ENCODE measurements around the gene SOD1. TPM values are rescaled to one million over a fixed set of nuclear protein-coding genes. Genes with fewer than 3 reads are reported as not detected.
"Not testable (repeated sequence)": the region's sequence is repeated elsewhere in the genome, so short reads cannot be mapped to it uniquely, and the experiment has no call there.

The SOD1 gene
- total RNA-seq (2014; rRNA removed; shearing (Covaris generic); ENCODE audit: low replicate concordance) = 352 and 381 TPM in 2 replicates

DNA sequence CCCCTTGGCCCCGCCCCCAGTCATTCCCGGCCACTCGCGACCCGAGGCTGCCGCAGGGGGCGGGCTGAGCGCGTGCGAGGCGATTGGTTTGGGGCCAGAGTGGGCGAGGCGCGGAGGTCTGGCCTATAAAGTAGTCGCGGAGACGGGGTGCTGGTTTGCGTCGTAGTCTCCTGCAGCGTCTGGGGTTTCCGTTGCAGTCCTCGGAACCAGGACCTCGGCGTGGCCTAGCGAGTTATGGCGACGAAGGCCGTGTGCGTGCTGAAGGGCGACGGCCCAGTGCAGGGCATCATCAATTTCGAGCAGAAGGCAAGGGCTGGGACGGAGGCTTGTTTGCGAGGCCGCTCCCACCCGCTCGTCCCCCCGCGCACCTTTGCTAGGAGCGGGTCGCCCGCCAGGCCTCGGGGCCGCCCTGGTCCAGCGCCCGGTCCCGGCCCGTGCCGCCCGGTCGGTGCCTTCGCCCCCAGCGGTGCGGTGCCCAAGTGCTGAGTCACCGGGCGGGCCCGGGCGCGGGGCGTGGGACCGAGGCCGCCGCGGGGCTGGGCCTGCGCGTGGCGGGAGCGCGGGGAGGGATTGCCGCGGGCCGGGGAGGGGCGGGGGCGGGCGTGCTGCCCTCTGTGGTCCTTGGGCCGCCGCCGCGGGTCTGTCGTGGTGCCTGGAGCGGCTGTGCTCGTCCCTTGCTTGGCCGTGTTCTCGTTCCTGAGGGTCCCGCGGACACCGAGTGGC, at the start of gene SOD1:
TSS of gene SOD1 (plus strand) at position 158 of the 723 bp plus-strand sequence. CDS start at position 235, 77 bp downstream.
- Histone ChIP-seq H3K4me3 (peak within 1 kb of the TSS; percentile 71), H3K9me3 (no peaks in the 10 kb centered on the region), H3K27me3 (no peaks in the 10 kb centered on the region), H3K36me3 (peaks cover 39% of the 10 kb centered on the region)
- DNase-seq = peak; percentile 94

DNA sequence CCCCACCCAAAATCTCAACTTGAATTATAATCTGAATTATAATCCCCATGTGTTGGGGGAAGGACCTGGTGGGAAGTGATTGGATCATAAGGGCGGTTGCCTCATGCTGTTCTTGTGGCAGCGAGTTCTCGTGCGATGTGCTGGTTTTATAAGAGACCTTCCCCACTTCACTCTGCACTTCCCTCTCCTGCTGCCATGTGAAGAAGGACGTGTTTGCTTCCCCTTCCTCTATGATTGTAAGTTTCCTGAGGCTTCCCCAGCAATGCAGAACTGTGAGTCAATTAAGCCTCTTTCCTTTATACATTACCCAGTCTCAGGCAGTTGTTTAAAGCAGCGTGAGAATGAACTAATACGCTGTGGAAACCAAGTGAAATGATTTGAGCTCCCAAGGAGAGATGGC, 48.0 kb upstream of the SOD1 start:
- Histone ChIP-seq H3K9me3 (no peaks in the 10 kb centered on the region), H3K27me3 (no peaks in the 10 kb centered on the region), H3K4me3 (no peak overlapping the region), H3K36me3 (no peaks in the 10 kb centered on the region)
- no peak for DNase-seq

DNA sequence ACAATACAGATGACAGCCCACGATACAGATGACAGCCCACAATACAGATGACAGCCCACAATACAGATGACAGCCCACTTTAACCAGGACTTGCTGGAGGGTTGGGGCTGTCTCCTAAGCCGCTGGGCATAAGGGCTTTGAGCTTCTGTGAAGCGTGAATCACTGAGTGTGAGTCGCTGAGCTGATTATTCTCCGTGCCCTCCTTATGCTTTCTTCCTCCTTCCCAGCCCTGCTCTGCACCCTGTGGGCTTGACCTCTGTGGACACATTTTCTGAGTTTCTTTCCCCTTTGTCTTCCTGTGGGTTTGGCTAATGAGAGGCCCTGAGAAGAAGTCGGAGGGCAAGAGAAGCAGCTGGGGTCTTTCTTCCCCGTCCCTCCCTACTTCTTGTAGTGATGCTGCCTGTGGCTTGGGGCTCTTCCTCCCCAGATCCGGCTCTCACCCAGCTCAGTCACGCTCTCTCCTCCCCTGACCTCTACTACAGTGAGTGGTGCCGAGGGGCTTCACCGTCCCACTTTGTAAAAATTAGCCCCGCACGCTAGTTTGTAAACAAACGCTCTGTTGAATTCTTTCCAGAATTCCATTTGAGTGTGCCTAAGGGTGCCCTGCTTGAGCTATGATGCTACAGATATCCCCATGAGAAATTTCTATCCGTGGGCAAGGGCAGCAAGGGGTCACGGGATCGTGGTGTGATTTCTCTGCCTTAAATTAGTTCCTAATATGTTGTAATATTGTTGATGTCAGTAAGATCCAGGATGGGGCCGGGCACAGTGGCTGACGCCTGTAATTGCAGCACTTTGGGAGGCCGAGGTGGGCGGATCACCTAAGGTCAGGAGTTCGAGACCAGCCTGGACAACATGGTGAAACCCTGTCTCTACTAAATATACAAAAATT, 46.4 kb upstream of the SOD1 start:
- Histone ChIP-seq H3K9me3 (no peaks in the 10 kb centered on the region), H3K4me3 (no peak overlapping the region), H3K36me3 (no peaks in the 10 kb centered on the region), H3K27me3 (no peaks in the 10 kb centered on the region)
- DNase-seq = peak; percentile 27

DNA sequence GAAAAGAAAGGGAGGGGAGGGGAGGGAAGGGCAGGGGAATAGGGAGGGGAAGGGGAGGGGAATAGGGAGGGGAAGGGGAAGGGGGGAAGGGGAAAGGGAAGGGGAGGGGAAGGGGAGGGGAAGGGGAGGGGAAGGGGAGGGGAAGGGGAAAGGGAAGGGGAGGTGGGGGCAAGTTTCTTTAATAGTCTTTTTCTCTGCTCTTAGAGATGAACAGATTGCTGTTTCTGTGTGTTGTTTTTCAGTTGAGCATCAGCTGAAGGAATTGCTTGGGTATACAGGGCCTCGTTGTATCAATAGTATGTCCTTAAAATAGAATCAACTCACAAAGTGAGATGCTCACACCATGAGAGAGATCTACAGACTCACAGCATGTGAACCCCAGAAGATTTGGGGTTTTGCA, 44.8 kb upstream of the SOD1 start:
- Histone ChIP-seq H3K4me3 (no peak overlapping the region), H3K9me3 (no peaks in the 10 kb centered on the region), H3K27me3 (no peaks in the 10 kb centered on the region), H3K36me3 (no peaks in the 10 kb centered on the region)
- no peak for DNase-seq

DNA sequence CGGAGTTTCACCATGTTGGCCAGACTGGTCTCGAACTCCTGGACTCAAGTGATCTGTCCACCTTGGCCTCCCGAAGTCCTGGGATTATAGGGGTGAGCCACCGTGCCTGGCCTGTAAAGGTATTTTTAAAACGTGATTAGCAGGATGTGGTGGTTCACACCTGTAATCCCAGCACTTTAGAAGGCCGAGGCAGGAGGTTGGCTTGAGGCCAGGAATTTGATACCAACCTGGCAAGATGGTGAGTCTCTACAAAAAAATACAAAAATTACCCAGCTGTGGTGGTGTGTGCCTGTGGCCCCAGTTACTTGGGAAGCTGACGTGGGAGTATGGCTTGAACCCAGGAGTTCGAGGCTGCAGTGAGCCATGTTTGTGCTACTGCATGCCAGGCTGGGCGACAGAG, 43.3 kb upstream of the SOD1 start:
- no peak for DNase-seq
- Histone ChIP-seq H3K9me3 (no peaks in the 10 kb centered on the region), H3K36me3 (no peaks in the 10 kb centered on the region), H3K4me3 (no peak overlapping the region), H3K27me3 (no peaks in the 10 kb centered on the region)

DNA sequence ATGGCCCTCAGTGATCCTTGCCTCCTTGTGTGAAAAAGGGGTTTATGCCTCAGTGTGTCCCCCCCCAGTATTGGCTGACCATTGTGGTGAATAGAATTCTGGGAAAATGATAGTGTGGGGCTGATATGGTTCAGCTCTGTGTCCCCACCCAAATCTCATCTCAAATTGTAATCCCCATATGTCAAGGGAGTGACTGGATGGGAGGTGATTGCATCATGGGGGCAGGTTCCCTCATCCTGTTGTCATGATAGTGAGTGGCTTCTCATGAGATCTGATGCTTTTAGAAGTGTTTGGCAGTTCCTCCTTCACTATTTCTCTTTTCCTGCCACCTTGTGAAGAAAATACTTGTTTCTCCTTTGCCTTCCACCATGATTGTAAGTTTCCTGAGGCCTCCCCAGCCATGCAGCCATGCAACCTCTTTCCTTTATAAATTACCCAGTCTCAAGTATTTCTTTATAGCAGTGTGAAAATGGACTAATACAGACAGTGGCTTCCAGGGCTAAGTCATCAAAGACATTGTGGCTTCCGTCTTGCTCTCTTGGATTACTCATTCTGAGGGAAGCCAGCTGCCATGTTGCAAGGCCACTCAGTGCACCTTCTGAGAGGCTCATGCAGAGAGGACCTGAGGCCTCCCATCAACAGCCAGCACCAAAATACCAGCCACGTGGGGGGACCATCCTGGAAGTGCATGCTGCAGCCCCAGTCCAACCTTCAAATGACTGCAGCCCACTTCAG, 40.6 kb upstream of the SOD1 start:
- Histone ChIP-seq H3K9me3 (no peaks in the 10 kb centered on the region), H3K36me3 (no peaks in the 10 kb centered on the region), H3K27me3 (no peaks in the 10 kb centered on the region), H3K4me3 (no peak overlapping the region)
- no peak for DNase-seq

DNA sequence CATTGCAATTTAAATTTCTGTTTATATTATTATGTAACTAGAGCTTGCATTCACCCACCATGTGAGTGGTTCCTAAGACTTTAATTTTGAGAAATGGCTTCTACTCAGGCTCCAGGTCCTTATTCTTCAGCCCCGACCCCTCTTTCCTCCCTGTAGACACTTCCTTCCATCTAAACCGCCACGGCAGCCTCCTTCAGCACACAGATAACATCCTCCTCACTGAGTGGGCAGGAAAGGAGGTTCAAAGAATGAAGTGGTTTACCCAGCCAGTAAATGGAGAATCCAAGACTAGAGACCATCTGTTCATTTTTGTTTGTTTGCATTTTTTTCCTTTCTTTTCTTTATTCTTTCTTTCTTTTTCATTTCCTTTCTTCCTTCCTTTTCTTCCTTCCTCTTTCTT, 37.1 kb upstream of the SOD1 start:
- DNase-seq = no peak
- H3K4me3 ChIP-seq = no peak overlapping the region
- H3K9me3 ChIP-seq = no peaks in the 10 kb centered on the region
- no peaks in the 10 kb centered on the region for H3K27me3 ChIP-seq
- H3K36me3 ChIP-seq = no peaks in the 10 kb centered on the region

DNA sequence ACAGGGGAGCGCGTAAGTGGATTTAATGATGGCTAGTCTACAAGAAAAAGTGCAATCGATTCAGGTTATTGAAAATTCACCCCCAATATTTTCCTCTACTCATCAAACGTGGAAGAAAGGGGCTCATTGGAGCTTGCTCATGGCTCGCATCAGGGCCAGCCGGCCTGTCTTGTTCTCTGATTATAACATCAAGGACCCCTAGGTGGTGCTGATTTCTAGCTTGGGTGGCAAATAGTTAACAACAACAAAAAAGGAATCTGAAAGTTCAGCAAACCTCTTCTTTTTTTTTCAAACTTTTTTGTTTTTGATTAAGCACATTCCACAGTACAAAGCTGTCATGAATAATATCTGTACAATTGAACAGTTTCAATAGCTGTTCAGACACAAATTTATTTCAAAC, 35.8 kb upstream of the SOD1 start:
- Histone ChIP-seq H3K9me3 (no peaks in the 10 kb centered on the region), H3K27me3 (no peaks in the 10 kb centered on the region), H3K4me3 (no peak overlapping the region), H3K36me3 (no peaks in the 10 kb centered on the region)
- DNase-seq = no peak

DNA sequence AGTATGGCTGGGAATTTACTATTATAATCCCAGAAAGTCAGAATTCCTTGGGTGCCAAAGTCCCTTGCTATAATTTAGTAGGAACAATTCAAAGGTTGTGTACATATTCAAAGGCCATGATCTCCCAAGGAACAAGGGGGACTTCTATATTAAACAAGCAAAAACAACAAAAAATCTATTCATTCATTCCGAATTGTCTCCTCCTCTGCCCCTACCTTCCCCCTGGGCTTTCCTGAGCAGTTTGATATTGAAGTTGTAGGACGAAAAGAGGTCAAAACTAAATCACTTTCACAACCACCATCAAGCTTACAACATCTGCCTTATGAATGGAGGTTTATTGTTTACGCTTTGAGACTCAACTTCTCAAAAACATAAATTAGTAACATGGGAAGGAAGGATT, 35.3 kb upstream of the SOD1 start:
- H3K36me3 ChIP-seq = no peaks in the 10 kb centered on the region
- H3K4me3 ChIP-seq = no peak overlapping the region
- H3K9me3 ChIP-seq = no peaks in the 10 kb centered on the region
- DNase-seq = no peak
- no peaks in the 10 kb centered on the region for H3K27me3 ChIP-seq

DNA sequence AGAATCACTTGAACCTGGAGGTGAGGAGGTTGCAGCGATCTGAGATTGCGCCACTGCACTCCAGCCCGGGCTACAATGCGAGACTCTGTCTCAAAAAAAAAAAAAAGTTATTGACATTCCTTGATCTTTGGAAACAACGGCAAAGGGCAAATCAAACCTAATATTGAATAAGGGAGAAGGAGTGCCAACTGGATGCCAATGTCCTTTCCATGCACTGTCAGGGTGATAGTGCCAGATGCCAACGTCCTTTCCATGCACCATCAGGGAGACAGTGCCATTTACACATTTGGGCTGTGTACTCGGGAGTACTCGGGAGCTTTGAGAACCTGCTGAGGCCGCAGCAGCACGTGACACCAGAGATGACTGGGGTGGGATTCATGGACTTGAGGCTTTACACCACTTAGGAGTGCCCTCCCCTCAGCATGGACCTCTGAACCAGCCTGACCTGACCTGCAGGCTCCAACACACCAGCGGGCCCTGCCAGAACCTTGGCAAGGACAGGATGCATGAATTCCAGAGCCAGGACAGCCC, 34.5 kb upstream of the SOD1 start:
- Histone ChIP-seq H3K27me3 (no peaks in the 10 kb centered on the region), H3K36me3 (no peaks in the 10 kb centered on the region)

DNA sequence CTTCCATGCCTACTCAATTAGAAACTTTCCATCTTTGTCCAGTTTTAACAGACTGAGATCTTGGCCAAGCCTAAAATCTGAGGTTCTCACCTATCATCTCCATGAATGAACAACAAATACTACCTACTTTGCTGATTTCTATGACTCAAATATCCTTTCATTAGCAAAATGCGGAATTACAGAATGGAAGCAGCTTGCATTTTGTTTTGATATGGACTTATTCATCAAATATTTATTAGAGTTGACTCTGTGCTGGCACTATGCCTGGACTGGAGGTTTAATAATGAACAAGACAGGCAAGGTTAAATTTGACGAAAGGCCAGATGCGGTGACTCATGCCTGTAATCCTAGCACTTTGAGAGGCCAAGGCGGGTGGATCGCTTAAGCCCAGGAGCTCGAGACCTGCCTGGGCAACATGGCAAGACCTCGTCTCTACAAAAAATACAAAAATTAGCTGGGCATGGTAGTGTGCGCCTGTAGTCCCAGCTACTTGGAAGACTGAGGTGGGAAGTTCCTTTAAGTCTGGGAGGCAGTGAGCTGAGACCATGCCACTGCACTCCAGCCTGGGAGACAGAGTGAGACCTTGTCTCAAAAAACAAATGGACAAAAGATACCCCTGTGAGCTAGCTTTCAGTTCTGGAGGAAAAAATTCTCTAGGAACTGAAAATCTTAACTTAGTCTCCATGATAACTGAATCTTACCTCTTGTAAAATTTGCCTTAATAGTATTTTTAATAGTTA, 29.4 kb upstream of the SOD1 start:
- peak; percentile 93 for DNase-seq
- Histone ChIP-seq H3K36me3 (no peaks in the 10 kb centered on the region), H3K9me3 (no peaks in the 10 kb centered on the region), H3K4me3 (no peak overlapping the region), H3K27me3 (no peaks in the 10 kb centered on the region)

More for the DNA sequence above, 34.5 kb upstream of the SOD1 start:
- no peak for DNase-seq
- Histone ChIP-seq H3K4me3 (no peak overlapping the region), H3K9me3 (no peaks in the 10 kb centered on the region)

DNA sequence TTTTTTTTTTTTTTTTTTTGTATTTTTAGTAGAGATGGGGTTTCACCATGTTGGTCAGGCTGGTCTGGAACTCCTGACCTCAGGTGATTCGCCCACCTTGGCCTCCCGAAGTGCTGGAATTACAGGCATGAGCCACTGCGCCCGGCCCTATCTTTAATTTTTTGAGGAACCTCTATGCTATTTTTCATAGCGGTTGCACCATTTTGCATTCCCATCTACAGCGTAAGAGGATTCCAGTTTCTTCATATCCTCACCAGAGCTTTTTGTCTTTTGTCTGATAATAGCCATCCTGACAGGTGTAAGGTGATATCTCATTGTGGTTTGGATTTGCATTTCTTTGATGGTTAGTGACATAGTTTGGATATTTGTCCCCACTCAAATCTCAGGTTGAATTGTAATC, 27.6 kb upstream of the SOD1 start:
- not testable (repeated sequence) for H3K36me3 ChIP-seq, H3K27me3 ChIP-seq, H3K4me3 ChIP-seq, DNase-seq, H3K9me3 ChIP-seq

DNA sequence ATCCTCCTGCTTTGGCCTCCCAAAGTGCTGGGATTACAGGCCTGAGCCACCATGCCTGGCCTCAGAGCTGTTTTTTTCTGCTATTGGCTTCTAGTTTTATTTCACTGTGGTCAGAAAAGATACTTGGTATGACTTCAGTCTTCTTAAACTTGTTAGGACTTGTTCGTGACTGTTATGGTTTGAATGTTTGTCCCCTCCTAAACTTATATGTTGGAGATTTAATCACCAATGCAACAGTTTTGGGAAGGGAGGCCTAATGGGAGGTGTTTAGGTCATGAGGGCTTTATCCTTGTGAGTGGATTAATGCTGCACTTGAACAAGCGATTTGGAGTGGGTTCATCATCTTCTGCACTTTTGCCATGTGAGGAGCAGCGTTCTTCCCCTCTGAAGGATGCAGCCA, 24.5 kb upstream of the SOD1 start:
- H3K9me3 ChIP-seq = no peaks in the 10 kb centered on the region
- no peak for DNase-seq
- no peaks in the 10 kb centered on the region for H3K27me3 ChIP-seq
- no peak overlapping the region for H3K4me3 ChIP-seq
- no peaks in the 10 kb centered on the region for H3K36me3 ChIP-seq

DNA sequence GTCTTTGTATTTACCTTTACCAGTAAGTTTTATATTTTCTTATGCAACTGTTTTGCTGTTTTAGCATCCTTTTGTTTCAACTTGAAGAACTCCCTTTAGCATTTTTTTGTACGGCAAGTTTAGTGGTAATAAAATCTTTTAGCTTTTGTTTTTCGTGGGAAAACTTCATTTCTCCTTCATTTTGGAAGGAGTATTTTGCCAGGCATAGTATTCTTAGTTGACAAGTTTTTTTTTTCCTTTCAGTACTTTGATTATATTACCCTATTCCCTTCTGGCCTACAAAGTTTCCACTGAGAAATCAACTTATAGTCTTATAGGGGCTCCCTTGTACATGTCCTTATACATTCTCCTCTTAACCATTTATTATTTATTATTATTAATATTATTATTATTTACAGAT, 22.6 kb upstream of the SOD1 start:
- Histone ChIP-seq H3K27me3 (no peaks in the 10 kb centered on the region), H3K36me3 (no peaks in the 10 kb centered on the region), H3K4me3 (no peak overlapping the region), H3K9me3 (no peaks in the 10 kb centered on the region)
- no peak for DNase-seq

DNA sequence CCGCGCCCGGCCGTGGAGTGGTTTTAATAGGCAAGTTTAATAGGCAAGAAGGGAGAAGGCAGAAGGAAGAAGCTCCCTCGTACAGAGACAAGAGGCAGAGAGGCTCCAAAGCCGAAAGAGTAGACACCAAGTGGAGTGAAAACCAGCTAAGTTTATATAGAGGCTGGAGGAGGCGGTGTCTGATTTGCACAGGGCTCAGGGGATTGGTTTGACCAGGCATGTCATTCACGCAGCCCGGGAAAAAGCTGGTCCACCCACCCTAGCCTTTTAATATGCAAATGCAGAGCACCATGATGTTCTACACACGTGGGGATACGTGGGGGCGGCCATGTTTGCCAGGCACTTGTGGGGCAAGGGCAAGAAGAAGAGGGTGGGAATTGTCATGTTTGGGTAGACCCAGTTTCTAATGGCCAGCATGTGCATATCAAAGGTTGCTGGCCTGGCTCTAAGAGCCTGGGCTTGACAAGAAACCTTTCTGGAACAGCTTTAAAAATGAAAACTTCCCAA, 18.0 kb upstream of the SOD1 start:
- no peak for DNase-seq
- no peaks in the 10 kb centered on the region for H3K27me3 ChIP-seq
- no peaks in the 10 kb centered on the region for H3K9me3 ChIP-seq
- no peak overlapping the region for H3K4me3 ChIP-seq
- no peaks in the 10 kb centered on the region for H3K36me3 ChIP-seq

DNA sequence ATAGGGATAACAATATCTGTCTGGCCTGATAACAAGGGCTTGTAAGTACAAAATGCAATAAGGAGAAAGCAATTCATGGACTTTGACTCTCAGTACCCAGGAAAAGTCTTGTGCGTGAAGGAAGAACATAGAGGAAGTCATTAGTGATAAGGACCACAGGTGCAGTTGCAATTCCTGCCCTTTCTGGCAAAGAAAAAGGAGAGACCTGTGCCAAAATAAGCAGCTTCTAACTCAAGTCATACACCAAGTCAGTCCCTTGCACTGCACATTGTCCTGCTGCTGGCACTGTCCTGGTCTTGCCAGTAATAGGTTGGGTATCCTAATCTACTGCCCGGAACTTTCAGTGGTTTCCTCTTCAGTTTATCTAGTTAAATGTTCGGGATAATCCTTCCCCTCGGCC, 14.8 kb upstream of the SOD1 start:
- Histone ChIP-seq H3K4me3 (no peak overlapping the region), H3K9me3 (no peaks in the 10 kb centered on the region), H3K36me3 (no peaks in the 10 kb centered on the region), H3K27me3 (no peaks in the 10 kb centered on the region)
- DNase-seq = no peak

All from MG63 (cell line).